Adipocyte (in vitro differentiated cells): ENCODE measurements around the gene DCLRE1A.
"Not testable (repeated sequence)": the region's sequence is repeated elsewhere in the genome, so short reads cannot be mapped to it uniquely, and the experiment has no call there.

Experiments
- DNase-seq: peaks from one replicate; pipeline ENCODE4 v3.0.0-alpha.2; 2015; ENCODE audit warnings: low read depth
- H3K27me3 ChIP-seq: replicated peaks from 2 replicates; pipeline ENCODE4 v1.7.0; 2013; ENCODE audit warnings: mild to moderate bottlenecking, low read length, moderate library complexity; ENCODE audit not compliant: control insufficient read depth, insufficient read depth
- H3K36me3 ChIP-seq: 2 replicates; pipeline ENCODE4 v1.7.0; 2013; ENCODE audit warnings: low read length, mild to moderate bottlenecking, moderate library complexity; ENCODE audit not compliant: control insufficient read depth, insufficient read depth, severe bottlenecking
- H3K4me1 ChIP-seq: 2 replicates; pipeline ENCODE4 v1.7.0; 2013; ENCODE audit warnings: mild to moderate bottlenecking, low read length, moderate library complexity; ENCODE audit not compliant: control insufficient read depth, insufficient read depth
- H3K4me3 ChIP-seq: 2 replicates; pipeline ENCODE4 v1.7.0; 2013; ENCODE audit warnings: mild to moderate bottlenecking, low read length, moderate library complexity
- H3K9ac ChIP-seq: 2 replicates; pipeline ENCODE4 v1.7.0; 2013; ENCODE audit warnings: mild to moderate bottlenecking, low read length, moderate library complexity
- H3K9me3 ChIP-seq: 2 replicates; pipeline ENCODE4 v1.7.0; 2013; ENCODE audit warnings: mild to moderate bottlenecking, low read length, moderate library complexity; ENCODE audit not compliant: control insufficient read depth

Gene DCLRE1A

GRCh38 chr10:113822174-113822573, 31.7 kb downstream of the DCLRE1A start:
- no peak overlapping the region for H3K4me3 ChIP-seq
- H3K27me3 ChIP-seq = peaks cover 17% of the 10 kb centered on the region
- H3K4me1 ChIP-seq = no peaks in the 10 kb centered on the region
- H3K9ac ChIP-seq = no peak overlapping the region
- H3K9me3 ChIP-seq = no peaks in the 10 kb centered on the region
- no peak for DNase-seq
- no peaks in the 10 kb centered on the region for H3K36me3 ChIP-seq

GRCh38 chr10:113821306-113821705, 32.6 kb downstream of the DCLRE1A start:
- H3K4me1 ChIP-seq, H3K4me3 ChIP-seq, H3K9ac ChIP-seq, DNase-seq, H3K9me3 ChIP-seq, H3K36me3 ChIP-seq: not testable (repeated sequence)
- peaks cover 17% of the 10 kb centered on the region for H3K27me3 ChIP-seq

- no peaks in the 10 kb centered on the region for H3K9me3 ChIP-seq
- peaks cover 17% of the 10 kb centered on the region for H3K27me3 ChIP-seq
- H3K4me1 ChIP-seq = no peaks in the 10 kb centered on the region
- no peak overlapping the region for H3K9ac ChIP-seq
- no peak overlapping the region for H3K4me3 ChIP-seq
- DNase-seq = no peak
- no peaks in the 10 kb centered on the region for H3K36me3 ChIP-seq
Observed at GRCh38 chr10:113820507-113820906, 33.4 kb downstream of the DCLRE1A start.

GRCh38 chr10:113819989-113820388, 33.9 kb downstream of the DCLRE1A start:
- H3K27me3 ChIP-seq = peaks cover 17% of the 10 kb centered on the region
- no peak for DNase-seq

GRCh38 chr10:113814700-113815099, 39.2 kb downstream of the DCLRE1A start:
- not testable (repeated sequence) for H3K9ac ChIP-seq, DNase-seq, H3K36me3 ChIP-seq, H3K4me1 ChIP-seq, H3K4me3 ChIP-seq, H3K9me3 ChIP-seq
- peaks cover 15% of the 10 kb centered on the region for H3K27me3 ChIP-seq

More at GRCh38 chr10:113819989-113820388, 33.9 kb downstream of the DCLRE1A start:
- no peaks in the 10 kb centered on the region for H3K9me3 ChIP-seq
- H3K4me3 ChIP-seq = no peak overlapping the region
- no peak overlapping the region for H3K9ac ChIP-seq
- H3K4me1 ChIP-seq = no peaks in the 10 kb centered on the region
- no peaks in the 10 kb centered on the region for H3K36me3 ChIP-seq

- Histone ChIP-seq H3K4me3 (no peak overlapping the region), H3K36me3 (no peaks in the 10 kb centered on the region), H3K9ac (no peak overlapping the region), H3K27me3 (peaks cover 37% of the 10 kb centered on the region), H3K4me1 (no peaks in the 10 kb centered on the region), H3K9me3 (peaks cover 5% of the 10 kb centered on the region)
- DNase-seq = no peak
Observed at GRCh38 chr10:113808168-113808567, 45.7 kb downstream of the DCLRE1A start.

GRCh38 chr10:113806503-113806902, 47.4 kb downstream of the DCLRE1A start:
- Histone ChIP-seq H3K36me3 (no peaks in the 10 kb centered on the region), H3K4me3 (no peak overlapping the region), H3K27me3 (peaks cover 48% of the 10 kb centered on the region), H3K9ac (no peak overlapping the region), H3K9me3 (no peaks in the 10 kb centered on the region), H3K4me1 (no peaks in the 10 kb centered on the region)
- no peak for DNase-seq

GRCh38 chr10:113802997-113803396, 50.9 kb downstream of the DCLRE1A start:
- Histone ChIP-seq H3K9ac (no peak overlapping the region), H3K4me3 (no peak overlapping the region), H3K27me3 (peaks cover 27% of the 10 kb centered on the region), H3K4me1 (no peaks in the 10 kb centered on the region), H3K36me3 (no peaks in the 10 kb centered on the region), H3K9me3 (no peaks in the 10 kb centered on the region)
- no peak for DNase-seq

GRCh38 chr10:113801569-113801968, 52.3 kb downstream of the DCLRE1A start:
- Histone ChIP-seq H3K36me3 (no peaks in the 10 kb centered on the region), H3K4me3 (no peak overlapping the region), H3K27me3 (peaks cover 29% of the 10 kb centered on the region), H3K4me1 (no peaks in the 10 kb centered on the region), H3K9ac (no peak overlapping the region), H3K9me3 (no peaks in the 10 kb centered on the region)
- DNase-seq = no peak

- Histone ChIP-seq H3K9ac (no peak overlapping the region), H3K4me3 (no peak overlapping the region), H3K27me3 (peaks cover 41% of the 10 kb centered on the region), H3K4me1 (peaks cover 9% of the 10 kb centered on the region), H3K9me3 (no peaks in the 10 kb centered on the region), H3K36me3 (no peaks in the 10 kb centered on the region)
- DNase-seq = no peak
Observed at GRCh38 chr10:113791691-113792090, 62.2 kb downstream of the DCLRE1A start.

GRCh38 chr10:113788604-113789083, 65.2 kb downstream of the DCLRE1A start:
- no peaks in the 10 kb centered on the region for H3K9me3 ChIP-seq
- peaks cover 38% of the 10 kb centered on the region for H3K27me3 ChIP-seq
- H3K36me3 ChIP-seq = no peaks in the 10 kb centered on the region
- H3K4me3 ChIP-seq = peak overlapping the region; percentile 50
- peak; percentile 97 for DNase-seq
- H3K4me1 ChIP-seq = peaks cover 9% of the 10 kb centered on the region
- H3K9ac ChIP-seq = peak overlapping the region; percentile 46
